ENCODE data around the gene DIPK1A. TPM values are rescaled to one million over a fixed set of nuclear protein-coding genes. Genes with fewer than 3 reads are reported as not detected.

Gene DIPK1A
- total RNA-seq = 10 to 100 TPM; 11.6 TPM

DNA sequence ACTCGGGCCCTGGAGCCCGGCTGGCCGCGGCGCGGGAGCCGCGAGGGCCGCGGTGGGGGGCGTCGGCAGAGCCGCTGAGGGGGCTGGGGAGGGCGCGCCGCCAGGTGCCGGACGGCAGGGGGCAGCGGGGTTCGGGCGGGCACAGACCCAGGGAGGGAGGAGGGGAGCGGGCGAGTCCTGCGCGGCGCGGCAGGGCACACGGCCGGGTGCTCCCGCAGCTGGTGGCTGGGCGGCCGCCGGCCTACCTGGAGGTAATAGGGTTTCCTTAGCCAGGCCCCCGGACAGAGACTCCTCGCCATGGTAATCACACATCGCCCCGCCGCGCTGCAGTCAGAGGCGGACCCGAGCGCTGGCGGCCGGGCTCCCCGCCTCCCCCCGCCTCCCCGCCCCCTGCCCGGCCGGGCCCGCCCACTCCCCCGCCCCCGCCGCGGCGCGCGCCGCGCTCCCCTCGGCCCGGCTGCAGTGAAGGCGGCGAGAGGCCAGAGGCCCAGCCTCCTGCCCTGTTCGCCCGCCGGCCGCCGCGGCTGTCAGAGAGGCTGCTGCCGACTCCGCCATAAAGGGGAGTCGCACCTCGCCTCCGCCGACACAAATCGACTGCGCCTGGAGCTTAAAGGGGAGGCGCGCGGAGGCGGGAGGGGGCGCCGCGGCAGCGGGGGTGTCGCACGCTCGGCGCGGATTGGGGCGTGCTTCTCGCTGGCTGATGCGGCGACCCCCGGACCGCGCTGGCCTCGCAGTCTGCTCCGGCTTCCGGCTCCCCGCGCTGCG lies at the start of gene DIPK1A:
TSS of gene DIPK1A (minus strand) at position 332 of the 765 bp plus-strand sequence. CDS start at position 299, 33 bp downstream.
- Mint-ChIP-seq H3K4me3 (peak within 1 kb of the TSS; percentile 93), H3K9me3 (no peaks in the 10 kb centered on the region), H3K27me3 (no peaks in the 10 kb centered on the region), H3K36me3 (peaks cover 4% of the 10 kb centered on the region), H3K4me1 (peaks cover 30% of the 10 kb centered on the region), H3K27ac (peak within 1 kb of the TSS; percentile 97)
- peak; percentile 50 for ATAC-seq (ENCODE audit: low read depth)
- POLR2A ChIA-PET = interaction anchor here (0.6 to 4.1 kb wide), 28 partner anchors 9 to 1796 kb away, joined by 3 to 91 read pairs (median 6); partner anchors contain the start of genes DR1, GFI1, MTF2 and RPL5
- peak; percentile 88 for DNase-seq

DNA sequence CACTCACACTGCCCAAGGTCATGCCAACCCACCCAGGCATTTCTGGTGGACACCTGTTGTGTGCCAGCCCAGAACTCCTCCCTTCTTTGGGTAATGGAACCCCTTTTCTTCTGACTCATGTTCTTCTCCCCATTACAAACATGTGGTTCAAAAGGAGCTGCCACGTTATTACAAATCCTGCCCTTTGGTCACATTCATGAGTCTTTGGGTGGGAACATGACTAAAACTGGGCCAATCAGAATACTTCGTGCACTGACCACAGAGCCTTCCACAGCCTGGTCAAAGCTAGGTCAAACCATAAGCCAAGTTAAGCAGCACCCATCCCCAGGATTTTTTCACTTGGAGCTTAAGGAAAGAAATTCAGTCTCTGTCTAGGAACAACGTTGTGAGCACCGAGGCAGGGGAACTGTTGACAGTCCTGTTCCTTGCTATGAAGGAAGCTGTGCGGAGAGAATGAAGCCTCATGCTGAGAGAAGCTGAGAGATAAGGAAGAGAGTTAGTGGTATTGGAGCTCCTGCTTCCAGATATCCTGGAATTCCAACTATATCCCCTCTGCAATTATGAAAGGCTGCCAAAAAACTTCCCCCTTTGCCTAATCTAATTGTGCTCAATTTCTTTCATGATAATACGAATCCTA lies 46.8 kb upstream of the DIPK1A start:
- POLR2A ChIA-PET = interaction anchor here (1.4 kb wide), 1 partner anchor 47 kb away, joined by 3 read pairs; the partner anchor contains the start of gene DIPK1A
- H3K9me3 Mint-ChIP-seq = no peaks in the 10 kb centered on the region
- DNase-seq = no peak

DNA sequence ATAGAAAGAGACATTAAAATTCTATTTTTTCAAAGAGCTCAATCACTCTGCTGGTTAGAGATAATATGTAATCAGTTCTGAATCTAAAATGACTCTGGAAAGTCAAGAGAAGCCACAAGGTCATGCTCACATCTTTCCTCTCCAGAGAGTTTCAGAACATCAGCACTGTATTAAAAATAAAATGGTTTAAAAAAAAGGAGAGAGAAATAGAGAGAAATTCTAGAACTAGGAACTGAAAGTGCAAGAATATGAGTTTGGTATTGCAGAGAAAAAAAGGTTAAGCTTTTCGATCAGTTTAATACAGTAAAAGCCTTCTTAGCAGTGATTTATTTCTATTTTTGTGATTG lies 44.0 kb upstream of the DIPK1A start:
- no peak overlapping the region for H3K27ac Mint-ChIP-seq
- H3K4me3 Mint-ChIP-seq = no peak overlapping the region
- POLR2A ChIA-PET = no interaction called here
- DNase-seq (no peak), ATAC-seq (ENCODE audit: low read depth) (no peak)
- peaks cover 30% of the 10 kb centered on the region for H3K27me3 Mint-ChIP-seq
- no peaks in the 10 kb centered on the region for H3K36me3 Mint-ChIP-seq
- no peaks in the 10 kb centered on the region for H3K4me1 Mint-ChIP-seq
- no peaks in the 10 kb centered on the region for H3K9me3 Mint-ChIP-seq

More for the DNA sequence above, 46.8 kb upstream of the DIPK1A start:
- Mint-ChIP-seq H3K4me1 (no peaks in the 10 kb centered on the region), H3K4me3 (no peak overlapping the region), H3K36me3 (no peaks in the 10 kb centered on the region), H3K27ac (no peak overlapping the region), H3K27me3 (peaks cover 25% of the 10 kb centered on the region)
- ATAC-seq (ENCODE audit: low read depth) = no peak

DNA sequence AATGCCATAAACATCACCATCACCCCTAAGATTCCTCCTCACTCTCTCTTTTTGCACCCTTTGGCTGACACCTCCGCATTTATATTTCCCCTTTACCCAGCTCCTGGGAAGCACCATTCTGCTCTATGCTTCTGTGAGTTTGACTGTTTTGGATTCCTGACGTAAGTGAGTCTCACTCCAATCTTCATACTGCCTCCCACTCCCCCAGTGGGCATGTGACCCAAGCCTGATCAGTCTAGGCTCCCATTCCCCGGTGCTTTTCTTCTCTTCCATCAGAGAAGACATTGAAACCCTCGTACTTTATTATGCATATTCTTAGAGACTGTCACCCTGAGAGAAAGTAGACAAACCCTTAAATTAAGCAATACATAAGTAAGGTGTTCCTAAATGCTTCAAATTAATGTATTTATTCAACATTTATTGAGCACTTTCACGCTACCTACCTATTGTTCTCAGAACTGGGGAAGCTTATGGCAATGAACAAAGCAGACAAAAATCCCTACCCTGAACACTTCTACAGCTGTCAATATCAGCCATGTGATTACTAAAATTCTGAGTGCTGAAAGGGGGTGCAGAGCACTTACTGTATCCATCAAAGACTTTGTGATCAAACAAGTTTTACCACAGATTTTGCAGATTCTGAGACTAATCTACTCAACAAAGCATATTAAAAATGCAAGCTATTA lies 43.4 kb upstream of the DIPK1A start:
- no peak for DNase-seq
- H3K27me3 Mint-ChIP-seq = peaks cover 31% of the 10 kb centered on the region
- no peak overlapping the region for H3K27ac Mint-ChIP-seq
- H3K4me3 Mint-ChIP-seq = no peak overlapping the region
- ATAC-seq (ENCODE audit: low read depth) = no peak
- no peaks in the 10 kb centered on the region for H3K4me1 Mint-ChIP-seq
- POLR2A ChIA-PET = no interaction called here
- no peaks in the 10 kb centered on the region for H3K36me3 Mint-ChIP-seq
- H3K9me3 Mint-ChIP-seq = no peaks in the 10 kb centered on the region

DNA sequence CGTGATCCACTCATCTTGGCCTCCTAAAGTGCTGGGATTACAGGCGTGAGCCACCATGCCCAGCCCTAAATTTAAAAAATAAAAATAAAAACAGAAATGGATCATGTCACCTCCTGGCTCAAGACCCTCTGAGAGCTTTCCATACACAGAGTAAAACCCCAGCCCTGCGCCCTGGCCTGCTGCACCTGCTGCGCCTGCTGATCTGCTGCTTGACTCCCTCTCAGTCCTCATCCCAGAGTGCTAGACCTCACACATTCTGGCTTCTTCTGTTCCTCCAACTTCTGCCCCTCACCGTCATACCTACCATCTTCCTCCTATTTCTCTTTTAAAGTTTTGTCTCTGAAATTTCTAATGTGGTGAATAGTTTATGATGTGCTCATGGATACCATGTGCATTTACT lies 42.7 kb upstream of the DIPK1A start:
- peaks cover 31% of the 10 kb centered on the region for H3K27me3 Mint-ChIP-seq
- H3K36me3 Mint-ChIP-seq = no peaks in the 10 kb centered on the region
- H3K9me3 Mint-ChIP-seq = no peaks in the 10 kb centered on the region
- no peaks in the 10 kb centered on the region for H3K4me1 Mint-ChIP-seq
- ATAC-seq (ENCODE audit: low read depth) (no peak), DNase-seq (no peak)
- H3K4me3 Mint-ChIP-seq = no peak overlapping the region
- POLR2A ChIA-PET = no interaction called here
- no peak overlapping the region for H3K27ac Mint-ChIP-seq

DNA sequence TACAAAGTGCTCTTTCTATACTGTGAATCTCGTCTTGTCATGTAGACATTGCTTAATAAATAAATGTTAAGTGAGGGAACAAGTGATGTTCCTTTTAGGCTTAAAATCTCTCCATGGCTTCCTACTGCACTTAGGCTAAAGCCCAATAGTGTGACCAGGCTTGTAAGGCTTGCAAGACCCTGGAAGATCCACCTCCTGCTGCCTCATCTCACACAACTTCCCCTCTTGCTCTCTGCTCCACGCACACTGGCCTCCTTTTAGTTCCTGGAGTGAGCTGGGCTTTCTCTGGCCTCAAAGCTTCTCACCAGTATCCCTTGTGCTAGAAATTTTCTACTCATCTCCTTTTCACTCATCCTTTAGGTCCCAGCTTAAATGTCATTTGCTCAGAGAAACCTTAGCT lies 41.5 kb upstream of the DIPK1A start:
- Mint-ChIP-seq H3K4me1 (no peaks in the 10 kb centered on the region), H3K27me3 (peaks cover 27% of the 10 kb centered on the region), H3K36me3 (no peaks in the 10 kb centered on the region), H3K4me3 (no peak overlapping the region), H3K9me3 (no peaks in the 10 kb centered on the region), H3K27ac (no peak overlapping the region)
- POLR2A ChIA-PET = no interaction called here
- DNase-seq (no peak), ATAC-seq (ENCODE audit: low read depth) (no peak)

DNA sequence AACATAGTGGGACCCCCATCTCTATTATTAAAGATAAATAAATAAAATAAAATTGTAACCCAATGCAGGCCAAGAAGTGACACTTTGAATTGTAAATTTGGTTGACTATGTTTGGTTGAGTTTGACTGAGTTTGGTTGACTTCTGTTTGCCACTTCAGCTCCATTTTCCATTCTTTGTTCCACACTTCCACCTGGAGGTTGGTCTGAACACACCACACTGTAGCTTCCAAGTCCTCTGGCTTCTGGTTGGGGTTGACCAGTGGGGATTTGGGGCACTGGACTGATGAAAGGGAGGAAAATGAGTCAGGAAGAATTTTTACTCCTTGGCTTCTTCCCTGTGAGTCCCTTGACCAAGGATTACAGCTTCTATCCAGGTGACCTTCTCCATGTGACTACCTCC lies 40.6 kb upstream of the DIPK1A start:
- POLR2A ChIA-PET = no interaction called here
- ATAC-seq (ENCODE audit: low read depth) (no peak), DNase-seq (no peak)
- H3K27me3 Mint-ChIP-seq = peaks cover 26% of the 10 kb centered on the region
- no peaks in the 10 kb centered on the region for H3K4me1 Mint-ChIP-seq
- no peak overlapping the region for H3K4me3 Mint-ChIP-seq
- no peaks in the 10 kb centered on the region for H3K9me3 Mint-ChIP-seq
- no peak overlapping the region for H3K27ac Mint-ChIP-seq
- no peaks in the 10 kb centered on the region for H3K36me3 Mint-ChIP-seq

DNA sequence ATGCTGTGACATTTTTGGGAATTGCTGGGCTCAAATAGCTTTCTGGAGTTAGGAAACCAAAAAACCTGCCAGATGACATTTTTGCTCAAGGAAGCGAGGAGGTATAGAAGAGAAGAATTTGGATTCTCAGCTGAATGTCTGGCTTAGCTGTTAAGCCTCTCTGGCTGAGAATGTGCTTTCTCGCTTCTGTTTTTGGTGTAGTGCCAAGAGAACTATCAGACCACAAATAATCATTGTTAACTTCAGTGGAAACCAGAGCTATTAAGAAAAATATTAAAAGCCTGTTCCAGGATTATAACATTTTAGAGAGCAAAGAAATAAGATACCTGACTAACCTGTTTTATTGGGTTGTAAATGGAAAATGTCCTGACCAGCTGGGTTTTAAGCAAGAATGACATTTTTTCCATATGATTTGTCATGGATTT lies 39.5 kb upstream of the DIPK1A start:
- DNase-seq (no peak), ATAC-seq (ENCODE audit: low read depth) (no peak)
- POLR2A ChIA-PET = interaction anchor here (1.1 kb wide), 1 partner anchor 41 kb away, joined by 3 read pairs; no protein-coding TSS in a partner anchor
- H3K4me3 Mint-ChIP-seq = no peak overlapping the region
- no peak overlapping the region for H3K27ac Mint-ChIP-seq
- peaks cover 22% of the 10 kb centered on the region for H3K27me3 Mint-ChIP-seq
- no peaks in the 10 kb centered on the region for H3K4me1 Mint-ChIP-seq
- no peaks in the 10 kb centered on the region for H3K9me3 Mint-ChIP-seq
- no peaks in the 10 kb centered on the region for H3K36me3 Mint-ChIP-seq

DNA sequence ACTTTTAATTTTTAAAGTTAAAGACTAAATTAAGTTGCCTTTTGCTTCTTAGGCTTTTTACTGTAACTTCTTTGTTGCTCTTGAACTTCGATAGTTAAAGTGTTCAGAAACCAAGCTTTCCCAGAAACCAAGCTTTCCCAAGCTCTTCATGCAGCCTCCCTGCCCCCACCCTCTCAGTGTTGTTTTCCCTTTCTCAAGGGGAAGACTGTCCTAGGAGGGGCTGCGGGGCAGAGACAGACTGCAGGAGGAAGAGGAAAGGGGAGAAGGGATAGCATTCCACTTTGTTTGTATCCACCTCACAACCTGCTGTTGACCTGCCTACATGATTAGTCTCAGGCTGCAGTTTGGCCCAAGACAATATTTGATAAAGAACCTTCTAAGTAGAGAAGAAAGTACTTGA lies 39.0 kb upstream of the DIPK1A start:
- POLR2A ChIA-PET = interaction anchor here (1.1 kb wide), 1 partner anchor 40 kb away, joined by 3 read pairs; no protein-coding TSS in a partner anchor
- no peaks in the 10 kb centered on the region for H3K4me1 Mint-ChIP-seq
- ATAC-seq (ENCODE audit: low read depth) (no peak), DNase-seq (no peak)
- H3K9me3 Mint-ChIP-seq = no peaks in the 10 kb centered on the region
- H3K27me3 Mint-ChIP-seq = peaks cover 22% of the 10 kb centered on the region
- H3K4me3 Mint-ChIP-seq = no peak overlapping the region
- H3K27ac Mint-ChIP-seq = no peak overlapping the region
- H3K36me3 Mint-ChIP-seq = no peaks in the 10 kb centered on the region

DNA sequence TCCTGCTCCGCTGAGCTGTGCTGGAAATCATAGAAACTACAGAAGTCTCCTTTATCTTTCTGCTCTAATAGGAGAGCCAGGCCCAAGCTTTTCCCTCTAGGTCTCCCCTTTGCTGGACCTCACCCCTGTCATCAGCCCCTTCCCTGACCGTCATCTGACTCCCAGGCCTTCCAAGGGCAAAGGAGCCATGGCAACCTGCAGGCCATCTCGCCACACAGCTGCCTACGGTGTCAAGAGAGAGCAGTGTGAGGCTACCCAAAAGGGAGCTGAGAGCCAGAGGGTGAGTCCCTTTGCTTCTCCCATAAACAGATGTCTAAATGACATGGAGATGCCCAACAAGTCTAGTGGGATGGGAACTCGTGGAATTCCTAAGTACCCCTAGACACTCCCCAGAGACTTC lies 37.6 kb upstream of the DIPK1A start:
- H3K9me3 Mint-ChIP-seq = no peaks in the 10 kb centered on the region
- H3K27me3 Mint-ChIP-seq = peaks cover 10% of the 10 kb centered on the region
- no peak for DNase-seq
- no peak overlapping the region for H3K4me3 Mint-ChIP-seq
- ATAC-seq (ENCODE audit: low read depth) = no peak
- POLR2A ChIA-PET = interaction anchor here (1.1 kb wide), 1 partner anchor 36 kb away, joined by 3 read pairs; no protein-coding TSS in a partner anchor
- no peak overlapping the region for H3K27ac Mint-ChIP-seq
- H3K4me1 Mint-ChIP-seq = peaks cover 14% of the 10 kb centered on the region
- H3K36me3 Mint-ChIP-seq = no peaks in the 10 kb centered on the region

DNA sequence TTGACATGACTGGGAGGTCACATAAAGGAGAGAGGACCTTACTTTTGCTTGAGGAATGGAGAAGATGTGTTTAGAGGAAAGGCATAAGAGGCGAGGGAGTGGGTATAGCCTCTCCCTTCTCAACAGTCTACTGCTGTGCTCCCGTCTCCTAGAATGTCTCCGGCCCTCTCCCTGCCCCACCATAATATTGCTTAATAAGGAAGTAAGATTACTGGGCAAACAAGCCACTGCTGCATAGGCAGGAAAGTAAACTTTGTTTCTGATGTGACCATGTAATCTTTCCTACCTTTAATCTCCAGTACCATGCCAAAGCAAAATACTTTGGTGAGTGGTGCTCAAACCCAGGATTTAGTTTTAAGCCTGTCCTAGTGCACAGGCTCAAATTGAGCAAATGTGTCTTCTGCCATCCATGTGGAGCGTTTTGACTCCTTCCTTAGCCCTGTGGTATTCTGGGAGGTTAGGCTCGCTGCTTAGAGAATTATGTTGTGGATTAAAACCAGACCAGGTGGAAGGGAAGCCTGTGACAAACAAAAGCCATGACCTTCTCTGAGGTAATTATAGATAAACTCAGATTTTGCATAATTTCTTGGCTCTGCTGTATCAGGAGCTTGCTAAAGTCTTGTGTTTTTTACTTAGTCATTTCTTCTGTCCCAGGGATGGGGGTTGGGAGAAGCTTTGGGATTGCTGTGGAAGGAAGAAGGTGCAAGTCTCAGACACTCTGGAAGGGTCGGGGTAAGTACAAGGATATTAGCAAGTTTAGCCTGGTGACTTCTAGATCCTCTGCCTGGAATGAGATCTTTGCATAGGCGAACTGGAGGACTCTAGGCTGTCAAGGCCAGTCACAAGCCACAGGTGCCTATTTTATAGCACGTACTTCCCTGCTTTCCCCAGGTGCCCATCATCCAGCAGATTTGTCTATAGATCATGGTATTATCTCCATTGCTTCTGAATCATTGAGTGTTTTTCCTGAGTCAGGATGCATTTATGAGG lies 34.5 kb upstream of the DIPK1A start:
- Mint-ChIP-seq H3K4me3 (no peak overlapping the region), H3K4me1 (peaks cover 33% of the 10 kb centered on the region), H3K36me3 (peaks cover 1% of the 10 kb centered on the region), H3K27ac (no peak overlapping the region), H3K9me3 (no peaks in the 10 kb centered on the region), H3K27me3 (peaks cover 5% of the 10 kb centered on the region)
- ATAC-seq (ENCODE audit: low read depth) (no peak), DNase-seq (no peak)
- POLR2A ChIA-PET = interaction anchor here (2.4 kb wide), 1 partner anchor 28 kb away, joined by 18 read pairs; no protein-coding TSS in a partner anchor

DNA sequence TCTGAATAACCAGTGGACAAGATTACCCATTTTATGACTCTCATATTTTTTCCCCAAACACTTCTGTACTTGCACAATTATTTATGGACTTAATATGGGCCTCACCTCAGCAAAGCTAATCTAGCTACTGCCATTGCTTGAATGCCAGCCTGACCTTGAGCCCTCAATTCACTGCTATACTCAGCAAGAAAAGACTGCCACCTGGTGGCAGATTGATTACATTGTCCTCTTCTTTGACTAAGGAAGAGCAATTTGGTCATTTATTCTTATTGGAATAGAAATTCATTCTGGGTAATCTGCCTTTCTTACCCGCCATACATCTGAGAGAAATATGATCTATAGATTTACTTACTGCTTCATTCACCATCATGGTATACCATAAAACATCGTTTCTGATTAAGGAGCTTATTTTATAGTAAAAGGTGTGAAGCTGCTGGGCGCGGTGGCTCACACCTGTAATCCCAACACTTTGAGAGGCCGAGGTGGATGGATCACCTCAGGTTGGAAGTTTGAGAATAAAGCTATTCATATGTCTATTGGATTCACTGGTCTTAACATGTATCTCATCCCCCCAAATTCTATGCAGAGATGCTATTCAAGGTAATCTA lies 32.9 kb upstream of the DIPK1A start:
- POLR2A ChIA-PET = interaction anchor here (0.9 to 5.9 kb wide), 11 partner anchors 14 to 163 kb away, joined by 3 to 91 read pairs (median 4); partner anchors contain the start of genes DIPK1A and RPL5
- peaks cover 1% of the 10 kb centered on the region for H3K36me3 Mint-ChIP-seq
- no peak overlapping the region for H3K4me3 Mint-ChIP-seq
- H3K27ac Mint-ChIP-seq = no peak overlapping the region
- peaks cover 45% of the 10 kb centered on the region for H3K4me1 Mint-ChIP-seq
- DNase-seq (no peak), ATAC-seq (ENCODE audit: low read depth) (peak; percentile 71)
- H3K9me3 Mint-ChIP-seq = no peaks in the 10 kb centered on the region
- H3K27me3 Mint-ChIP-seq = no peaks in the 10 kb centered on the region

All from activated naive CD8-positive, alpha-beta T cell treated with anti-CD3 and anti-CD28 coated beads, Interleukin-2, amount 10 ng/mL, durations not matched to agents 7 days and 5 days (primary cell).